ENCODE results near the gene UBXN11. TPM values are rescaled to one million over a fixed set of nuclear protein-coding genes. Genes with fewer than 3 reads are reported as not detected.

UBXN11 gene
- total RNA-seq, 2 experiments from 2014 or later, result 34.4 to 40.9 TPM

DNA sequence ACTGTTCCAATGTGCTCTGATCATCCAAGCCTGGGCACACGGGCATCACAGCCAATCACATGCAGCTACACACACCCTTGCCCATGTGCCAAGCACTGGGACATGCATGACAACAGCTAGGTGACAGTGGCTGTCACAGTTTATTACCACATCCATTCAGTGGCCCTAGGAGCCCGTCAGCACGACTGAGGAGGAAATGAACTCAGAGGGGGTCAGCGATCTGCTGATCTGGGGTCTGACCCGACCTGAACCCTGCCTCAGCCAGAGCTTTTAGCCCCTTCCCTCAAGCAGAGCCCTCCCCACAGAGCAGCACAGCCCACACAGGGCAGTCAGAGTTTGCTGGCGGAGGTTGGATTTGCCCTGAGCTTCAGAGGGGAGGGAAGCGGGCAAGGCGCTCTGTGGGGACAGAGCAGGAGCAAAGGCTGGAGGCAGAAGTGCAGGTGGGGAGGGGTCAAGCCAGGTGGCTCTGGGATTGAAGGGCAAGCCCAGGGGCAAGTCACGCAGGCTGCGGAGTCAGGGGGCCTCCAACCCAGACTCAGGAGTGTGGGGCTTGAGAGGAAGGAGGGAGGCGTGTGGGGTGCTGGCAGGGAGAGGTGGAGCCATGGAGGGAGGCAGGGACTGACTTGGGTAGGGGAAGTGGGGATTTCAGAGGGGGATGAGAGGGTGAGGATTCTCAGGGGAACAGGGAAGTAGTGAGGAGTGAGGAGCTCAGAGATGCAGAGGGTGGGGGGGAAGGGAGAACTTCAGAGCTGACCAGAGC, 16.1 kb downstream of the UBXN11 start:
- ATAC-seq, result no peak
- no peaks in the 10 kb centered on the region for H3K27me3 Mint-ChIP-seq (ENCODE audit: low read depth)
- peak overlapping the region; percentile 72 for H3K4me3 Mint-ChIP-seq
- H3K4me1 Mint-ChIP-seq (ENCODE audit: low read depth), result peaks cover 70% of the 10 kb centered on the region
- ChIA-PET POLR2A (interaction anchor here (0.8 to 19.5 kb wide), 6 partner anchors 9 to 28 kb away, joined by 3 to 409 read pairs (median 30); partner anchors contain the start of genes CD52, SH3BGRL3 and UBXN11), CTCF (interaction anchor here (1.3 to 8.6 kb wide), 8 partner anchors 14 to 101 kb away, joined by 3 to 591 read pairs (median 17); partner anchors contain the start of genes CD52 and UBXN11)
- DNase-seq, result peak; percentile 50
- H3K9me3 Mint-ChIP-seq (ENCODE audit: insufficient read depth), result no peaks in the 10 kb centered on the region
- peak overlapping the region; percentile 96 for H3K27ac Mint-ChIP-seq
- peaks cover 28% of the 10 kb centered on the region for H3K36me3 Mint-ChIP-seq (ENCODE audit: low read depth)

DNA sequence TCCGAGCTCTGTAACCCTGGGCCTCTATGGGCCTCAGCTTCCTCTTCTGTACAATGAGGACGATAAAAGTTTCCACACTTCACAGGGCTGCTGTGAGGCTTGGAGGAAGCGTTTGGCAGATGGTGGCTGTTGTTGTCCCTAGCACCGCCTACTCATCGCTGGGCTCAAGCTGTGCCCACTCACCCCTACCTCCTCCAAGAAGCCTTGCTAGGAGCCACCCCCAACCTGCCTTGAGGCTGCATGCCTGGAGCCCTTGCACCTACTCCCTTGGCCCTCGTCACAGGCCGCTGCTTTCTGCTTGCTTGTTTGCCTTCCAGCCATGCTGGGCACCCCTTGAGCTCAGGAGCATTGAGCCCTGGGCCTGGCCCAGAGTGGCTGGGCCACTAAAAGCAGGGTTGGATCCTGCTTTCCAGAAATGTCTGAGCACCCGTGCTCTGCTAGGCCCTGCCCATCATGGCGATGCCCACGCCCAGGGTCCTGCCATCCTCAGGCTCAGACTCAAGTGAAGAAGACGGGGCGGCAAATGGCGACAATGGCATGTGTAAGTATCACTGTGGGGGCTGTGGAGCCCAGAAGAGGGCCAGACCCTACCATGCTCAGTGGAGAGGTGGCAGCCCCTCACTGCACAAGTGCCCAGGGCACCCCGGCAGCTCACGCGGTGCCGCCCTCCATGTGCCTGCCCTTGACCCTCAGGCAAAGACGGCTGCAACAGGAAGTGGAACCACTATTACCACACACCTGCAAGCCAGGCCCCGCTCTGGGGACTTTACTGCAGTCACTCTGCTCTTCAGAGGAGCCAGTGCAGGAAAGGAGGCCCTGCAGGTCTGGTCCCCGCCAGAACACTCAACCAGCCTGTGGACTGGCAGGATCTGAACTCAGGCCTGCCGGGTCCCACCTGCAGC, 17.0 kb downstream of the UBXN11 start:
- ChIA-PET POLR2A (interaction anchor here (0.7 to 19.5 kb wide), 14 partner anchors 10 to 278 kb away, joined by 3 to 409 read pairs (median 7); partner anchors contain the start of genes CD52, DHDDS, SH3BGRL3 and UBXN11), CTCF (interaction anchor here (0.8 to 8.6 kb wide), 21 partner anchors 10 to 182 kb away, joined by 3 to 591 read pairs (median 9); partner anchors contain the start of genes CD52, CEP85, SH3BGRL3 and UBXN11)
- peak; percentile 16 for ATAC-seq
- Mint-ChIP-seq H3K4me1 (ENCODE audit: low read depth) (peaks cover 78% of the 10 kb centered on the region), H3K27me3 (ENCODE audit: low read depth) (no peaks in the 10 kb centered on the region), H3K4me3 (peak overlapping the region; percentile 72), H3K36me3 (ENCODE audit: low read depth) (peaks cover 35% of the 10 kb centered on the region), H3K9me3 (ENCODE audit: insufficient read depth) (no peaks in the 10 kb centered on the region), H3K27ac (peak overlapping the region; percentile 96)
- peak; percentile 79 for DNase-seq

DNA sequence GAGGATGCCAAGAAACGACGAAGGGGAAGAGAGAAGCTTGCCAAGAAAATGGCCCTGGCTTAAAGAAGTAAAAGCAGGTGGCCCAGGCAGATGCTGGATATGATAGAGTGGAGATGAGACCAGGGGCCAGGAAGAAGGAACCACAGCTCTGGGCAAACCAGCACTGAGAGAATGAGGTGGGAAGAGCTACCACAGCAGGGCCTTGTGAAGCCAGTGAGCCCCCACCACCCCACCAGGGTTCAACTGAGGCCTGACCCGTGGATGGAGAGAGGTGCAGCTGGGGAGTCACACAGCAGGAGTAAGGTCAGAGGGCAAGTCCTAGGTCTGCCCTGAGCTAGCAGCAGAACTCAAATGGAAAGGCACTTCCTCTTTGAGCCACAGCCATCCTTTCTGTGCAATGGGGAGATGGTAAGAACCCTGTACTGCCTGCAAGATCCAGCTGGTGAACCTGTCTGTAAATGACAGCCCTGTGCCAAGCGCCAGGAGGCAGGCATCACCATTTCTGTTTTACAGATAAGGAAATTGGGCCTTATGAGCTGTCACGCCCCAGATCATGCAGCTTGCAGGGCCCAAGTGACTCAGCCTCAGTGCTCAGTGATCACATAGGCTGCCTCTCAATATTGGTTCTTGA, 18.0 kb downstream of the UBXN11 start:
- peak; percentile 82 for DNase-seq
- CTCF ChIA-PET, result interaction anchor here (0.8 to 8.6 kb wide), 20 partner anchors 9 to 183 kb away, joined by 3 to 591 read pairs (median 9); partner anchors contain the start of genes CD52, CEP85, SH3BGRL3 and UBXN11
- no peaks in the 10 kb centered on the region for H3K9me3 Mint-ChIP-seq (ENCODE audit: insufficient read depth)
- no peaks in the 10 kb centered on the region for H3K27me3 Mint-ChIP-seq (ENCODE audit: low read depth)
- H3K4me1 Mint-ChIP-seq (ENCODE audit: low read depth), result peaks cover 88% of the 10 kb centered on the region
- ATAC-seq, result peak; percentile 13
- peaks cover 40% of the 10 kb centered on the region for H3K36me3 Mint-ChIP-seq (ENCODE audit: low read depth)
- POLR2A ChIA-PET, result interaction anchor here (0.7 to 19.5 kb wide), 16 partner anchors 9 to 294 kb away, joined by 3 to 409 read pairs (median 6); partner anchors contain the start of genes CD52, CEP85, DHDDS and SH3BGRL3
- peak overlapping the region; percentile 96 for H3K27ac Mint-ChIP-seq
- H3K4me3 Mint-ChIP-seq, result peak overlapping the region; percentile 72

DNA sequence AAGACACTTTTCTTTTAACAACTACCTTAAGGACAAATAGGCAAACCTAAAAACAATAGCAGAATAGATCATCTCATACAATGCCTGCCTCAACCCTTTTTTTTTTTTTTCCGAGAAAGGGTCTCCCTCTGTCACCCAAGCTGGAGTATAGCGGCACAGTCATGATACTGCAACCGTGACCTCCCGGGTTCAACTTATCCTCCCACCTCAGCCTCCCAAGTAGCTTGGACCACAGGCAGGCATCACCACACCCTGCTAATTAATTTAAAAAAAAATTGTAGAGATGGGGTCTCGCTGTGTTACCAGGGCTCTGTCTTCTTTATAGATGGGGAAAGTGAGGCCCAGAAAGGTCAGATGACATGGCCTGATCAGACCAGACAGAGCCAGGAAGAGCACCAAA, 18.6 kb downstream of the UBXN11 start:
- CTCF ChIA-PET, result interaction anchor here (1.0 to 8.6 kb wide), 12 partner anchors 12 to 129 kb away, joined by 3 to 591 read pairs (median 14); partner anchors contain the start of genes CD52, CEP85 and UBXN11
- peaks cover 94% of the 10 kb centered on the region for H3K4me1 Mint-ChIP-seq (ENCODE audit: low read depth)
- H3K27me3 Mint-ChIP-seq (ENCODE audit: low read depth), result no peaks in the 10 kb centered on the region
- ATAC-seq, result no peak
- peaks cover 43% of the 10 kb centered on the region for H3K36me3 Mint-ChIP-seq (ENCODE audit: low read depth)
- H3K27ac Mint-ChIP-seq, result peak overlapping the region; percentile 96
- no peak for DNase-seq
- no peaks in the 10 kb centered on the region for H3K9me3 Mint-ChIP-seq (ENCODE audit: insufficient read depth)
- H3K4me3 Mint-ChIP-seq, result peak overlapping the region; percentile 72
- POLR2A ChIA-PET, result interaction anchor here (0.8 to 19.5 kb wide), 8 partner anchors 11 to 90 kb away, joined by 3 to 409 read pairs (median 10); partner anchors contain the start of genes CD52, CEP85 and UBXN11

DNA sequence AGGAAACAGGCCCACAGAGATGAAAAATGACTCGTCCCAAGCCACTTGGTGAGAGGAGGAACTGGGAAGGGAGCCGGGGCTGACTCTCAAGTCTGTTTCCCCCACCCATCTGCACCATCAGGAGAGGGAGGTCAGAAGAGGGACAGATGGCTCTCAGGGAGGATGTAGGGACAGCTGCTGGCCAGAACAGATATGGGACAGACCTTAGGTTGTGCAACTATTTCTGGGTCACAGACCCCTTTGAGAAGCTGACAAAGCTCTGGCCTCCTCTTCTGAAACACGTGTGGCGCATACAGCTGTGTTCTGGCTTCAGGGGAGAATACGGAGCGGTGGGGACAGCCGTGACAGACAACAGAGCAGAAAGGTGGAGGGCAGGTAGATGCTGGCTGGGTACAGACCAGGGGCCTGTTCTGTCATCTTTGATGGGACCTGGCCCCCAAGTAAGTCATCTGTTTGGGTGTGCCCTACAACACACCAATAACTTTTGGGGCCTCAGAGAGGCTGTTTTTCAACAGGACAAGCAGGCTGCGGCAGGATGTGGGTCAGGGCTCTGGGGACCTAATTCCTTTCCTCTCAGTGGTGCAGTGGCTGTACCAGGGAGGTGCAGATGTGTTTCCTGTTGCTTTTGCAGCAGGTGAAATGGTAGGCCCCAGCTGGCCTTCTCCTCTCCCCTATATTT, 19.3 kb downstream of the UBXN11 start:
- DNase-seq (peak; percentile 92), ATAC-seq (peak; percentile 48)
- Mint-ChIP-seq H3K4me3 (peak overlapping the region; percentile 72), H3K4me1 (ENCODE audit: low read depth) (peaks cover 100% of the 10 kb centered on the region), H3K9me3 (ENCODE audit: insufficient read depth) (no peaks in the 10 kb centered on the region), H3K27me3 (ENCODE audit: low read depth) (no peaks in the 10 kb centered on the region), H3K36me3 (ENCODE audit: low read depth) (peaks cover 46% of the 10 kb centered on the region), H3K27ac (peak overlapping the region; percentile 96)
- POLR2A ChIA-PET, result interaction anchor here (1.3 to 19.5 kb wide), 4 partner anchors 12 to 71 kb away, joined by 4 to 409 read pairs (median 60); partner anchors contain the start of genes CD52 and UBXN11
- CTCF ChIA-PET, result interaction anchor here (1.0 to 8.6 kb wide), 15 partner anchors 11 to 130 kb away, joined by 3 to 591 read pairs (median 16); partner anchors contain the start of genes CD52, CEP85 and UBXN11

DNA sequence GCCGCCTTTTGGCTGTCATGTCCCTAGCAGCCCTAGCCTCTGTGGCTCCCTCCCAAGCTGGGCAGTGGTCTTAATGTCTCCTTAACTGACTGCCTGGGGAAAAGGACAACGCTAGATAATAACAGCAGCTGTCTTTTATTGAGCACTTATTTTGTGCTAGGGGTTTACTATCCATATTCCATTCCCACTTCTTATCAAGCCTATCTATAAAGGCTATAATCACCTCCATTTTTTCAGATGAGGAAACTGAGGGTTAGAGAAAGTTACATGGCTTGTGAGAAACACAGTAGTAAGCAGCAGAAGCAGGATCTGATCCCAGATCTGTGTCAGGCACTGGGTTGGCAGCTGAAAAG, 20.4 kb downstream of the UBXN11 start:
- CTCF ChIA-PET, result interaction anchor here (1.0 to 8.6 kb wide), 23 partner anchors 11 to 184 kb away, joined by 3 to 591 read pairs (median 14); partner anchors contain the start of genes CD52, CEP85, DHDDS and UBXN11
- DNase-seq, result no peak
- Mint-ChIP-seq H3K36me3 (ENCODE audit: low read depth) (peaks cover 50% of the 10 kb centered on the region), H3K4me3 (no peak overlapping the region), H3K9me3 (ENCODE audit: insufficient read depth) (no peaks in the 10 kb centered on the region), H3K27me3 (ENCODE audit: low read depth) (no peaks in the 10 kb centered on the region), H3K4me1 (ENCODE audit: low read depth) (peaks cover 100% of the 10 kb centered on the region), H3K27ac (peak overlapping the region; percentile 96)
- POLR2A ChIA-PET, result interaction anchor here (1.3 to 19.5 kb wide), 4 partner anchors 9 to 72 kb away, joined by 4 to 409 read pairs (median 14); partner anchors contain the start of genes CD52 and UBXN11
- no peak for ATAC-seq

DNA sequence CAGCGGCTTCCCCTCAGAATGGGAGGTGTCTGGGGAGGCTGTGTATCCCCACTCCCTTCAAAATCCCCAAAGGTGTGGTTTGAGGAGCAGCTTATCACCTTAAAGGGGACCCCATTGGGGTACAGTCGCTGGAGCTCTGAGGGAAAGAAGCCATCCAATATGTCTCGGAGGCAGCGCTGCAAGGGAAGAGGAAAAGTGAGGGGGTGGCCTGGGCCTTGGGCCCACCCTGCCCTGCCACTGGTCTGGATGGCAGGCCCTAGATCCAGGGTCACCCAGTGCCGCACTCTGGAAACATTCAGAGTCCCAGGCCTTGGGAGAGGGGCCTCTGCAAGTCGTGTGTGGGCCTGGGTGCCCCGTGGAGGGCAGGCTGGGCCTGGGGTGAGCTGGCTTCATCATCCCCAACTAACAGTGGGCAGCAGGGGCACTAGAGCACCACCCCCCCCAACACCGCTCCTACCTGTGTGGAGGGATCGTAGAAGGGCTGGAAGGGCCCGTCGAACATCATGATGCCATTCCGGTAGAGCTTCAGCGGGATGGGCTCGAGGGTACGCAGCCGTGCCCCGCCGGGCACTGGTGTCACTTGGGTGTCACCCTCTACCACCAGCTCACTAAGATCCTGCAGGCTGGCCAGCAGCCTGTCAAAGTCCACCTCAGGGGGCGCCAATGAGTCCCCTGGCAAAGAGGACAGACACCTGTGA, 20.9 kb downstream of the UBXN11 start:
- Mint-ChIP-seq H3K4me3 (peak overlapping the region; percentile 89), H3K36me3 (ENCODE audit: low read depth) (peaks cover 53% of the 10 kb centered on the region)
- CTCF ChIA-PET, result interaction anchor here (0.7 to 8.6 kb wide), 33 partner anchors 9 to 414 kb away, joined by 3 to 591 read pairs (median 7); partner anchors contain the start of genes CD52, CEP85, DHDDS and PAFAH2

DNA sequence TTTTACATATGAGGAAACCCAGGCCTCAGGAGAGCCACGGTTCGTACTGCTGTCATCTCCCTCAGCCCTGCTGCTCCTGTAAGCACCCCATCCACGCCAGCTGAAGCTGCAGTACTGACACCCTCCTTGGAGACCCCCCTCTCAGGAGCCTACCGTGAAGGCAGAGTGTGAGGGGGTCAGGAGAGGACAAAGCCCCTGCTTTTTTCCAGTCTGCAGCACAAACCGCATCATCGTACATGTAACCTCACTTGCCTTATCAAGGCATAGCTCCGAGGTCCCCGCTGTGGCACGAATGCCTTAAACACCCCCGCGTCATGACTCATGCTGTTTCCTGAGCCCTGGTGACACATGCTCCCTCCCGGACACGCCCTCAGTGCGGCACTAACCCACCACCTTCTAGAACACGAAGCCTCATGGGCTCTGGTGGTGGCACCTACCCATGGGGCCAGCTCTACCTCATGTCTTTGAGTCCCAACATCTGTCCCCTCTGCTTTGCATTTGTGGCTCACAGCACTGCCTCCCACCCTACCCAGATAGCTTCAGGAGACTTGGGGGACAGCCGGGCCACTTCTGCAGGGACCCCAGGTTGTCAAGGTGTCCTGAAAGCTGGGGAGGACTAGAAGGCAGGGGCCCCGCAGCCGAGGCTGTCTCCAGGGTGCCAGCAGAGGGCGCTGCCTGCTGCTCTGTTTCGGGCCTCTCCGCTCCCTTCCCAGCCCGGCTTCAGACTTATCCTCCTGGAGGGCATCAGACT, 21.7 kb downstream of the UBXN11 start:
- ChIA-PET POLR2A (interaction anchor here (0.8 to 19.5 kb wide), 5 partner anchors 8 to 33 kb away, joined by 3 to 409 read pairs (median 14); partner anchors contain the start of genes CD52 and UBXN11), CTCF (interaction anchor here (0.6 to 8.6 kb wide), 37 partner anchors 9 to 414 kb away, joined by 3 to 591 read pairs (median 5); partner anchors contain the start of genes CD52, CEP85, DHDDS and PAFAH2)
- Mint-ChIP-seq H3K9me3 (ENCODE audit: insufficient read depth) (no peaks in the 10 kb centered on the region), H3K4me1 (ENCODE audit: low read depth) (peaks cover 89% of the 10 kb centered on the region), H3K27ac (peak overlapping the region; percentile 96), H3K36me3 (ENCODE audit: low read depth) (peaks cover 55% of the 10 kb centered on the region), H3K27me3 (ENCODE audit: low read depth) (no peaks in the 10 kb centered on the region), H3K4me3 (peak overlapping the region; percentile 89)
- peak; percentile 97 for DNase-seq
- peak; percentile 74 for ATAC-seq

More for the DNA sequence above, 20.9 kb downstream of the UBXN11 start:
- peak; percentile 67 for DNase-seq
- peak overlapping the region; percentile 96 for H3K27ac Mint-ChIP-seq
- H3K9me3 Mint-ChIP-seq (ENCODE audit: insufficient read depth), result no peaks in the 10 kb centered on the region
- ATAC-seq, result no peak
- peaks cover 97% of the 10 kb centered on the region for H3K4me1 Mint-ChIP-seq (ENCODE audit: low read depth)
- POLR2A ChIA-PET, result interaction anchor here (2.3 to 19.5 kb wide), 3 partner anchors 9 to 33 kb away, joined by 14 to 409 read pairs (median 15); partner anchors contain the start of genes CD52 and UBXN11
- H3K27me3 Mint-ChIP-seq (ENCODE audit: low read depth), result no peaks in the 10 kb centered on the region

Data from activated CD8-positive, alpha-beta T cell treated with anti-CD3 and anti-CD28 coated beads, Interleukin-2, amount 10 ng/mL, durations not matched to agents 7 days and 5 days (primary cell).